PC-9 (cell line): ENCODE data around the gene FMNL1.

ENCODE experiments used
- CTCF ChIP-seq: fragments of 200-600 bp; sonication (generic); conservative IDR thresholded peaks from 2 replicates; pipeline ENCODE4 v1.6.1; 2017; ENCODE audit warnings: mixed run types, antibody characterized with exemption, mild to moderate bottlenecking, moderate library complexity
- EZH2 ChIP-seq: fragments of 200-600 bp; sonication (generic); IDR thresholded peaks from 2 replicates; pipeline ENCODE4 v1.8.0; 2017; ENCODE audit warnings: antibody characterized with exemption, low read depth

GRCh38 chr17:45189009-45189408 is 32.7 kb upstream of the FMNL1 start:
- TF ChIP-seq EZH2 = no peak
- TF ChIP-seq CTCF = no peak
